IMR-90 (cell line): ENCODE measurements around the gene PPIL4.

Experiments used
- POLR2A ChIP-seq: IDR thresholded peaks from 2 replicates; pipeline ENCODE4 v1.6.1; 2012; ENCODE audit warnings: mild to moderate bottlenecking, low read depth, low read length
- RFX5 ChIP-seq: IDR thresholded peaks from 2 replicates; pipeline ENCODE4 v1.8.0; 2012; ENCODE audit warnings: low read depth, mild to moderate bottlenecking, low read length, moderate library complexity
- TF ChIP-seq, protein P1 (sequence below): conservative IDR thresholded peaks from 2 replicates; pipeline ENCODE4 v1.5.1; 2012; ENCODE audit warnings: mild to moderate bottlenecking, low read depth, low read length, improper control_type of control experiment

DNA sequence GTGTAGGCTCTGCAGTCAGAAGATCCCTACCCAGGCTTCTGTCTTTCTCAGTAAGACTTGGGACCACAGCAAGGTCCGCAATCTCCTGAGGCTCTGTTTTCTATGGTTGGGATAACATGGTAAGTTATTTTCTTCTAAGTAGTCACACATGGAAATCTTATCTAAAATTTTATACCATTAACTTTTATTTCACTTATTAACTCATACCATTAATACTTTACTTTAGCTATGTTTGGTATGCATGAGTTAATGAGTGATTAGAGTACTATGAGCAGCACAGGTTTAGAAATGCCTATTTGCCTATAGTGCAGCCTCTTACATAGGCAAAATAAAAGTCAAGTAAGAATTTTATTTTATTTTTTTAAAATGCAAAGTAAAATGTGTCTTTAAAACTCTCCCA is 47.6 kb upstream of the PPIL4 start:
- TF ChIP-seq POLR2A (no peak), RFX5 (no peak)
- TF ChIP-seq, protein P1, sequence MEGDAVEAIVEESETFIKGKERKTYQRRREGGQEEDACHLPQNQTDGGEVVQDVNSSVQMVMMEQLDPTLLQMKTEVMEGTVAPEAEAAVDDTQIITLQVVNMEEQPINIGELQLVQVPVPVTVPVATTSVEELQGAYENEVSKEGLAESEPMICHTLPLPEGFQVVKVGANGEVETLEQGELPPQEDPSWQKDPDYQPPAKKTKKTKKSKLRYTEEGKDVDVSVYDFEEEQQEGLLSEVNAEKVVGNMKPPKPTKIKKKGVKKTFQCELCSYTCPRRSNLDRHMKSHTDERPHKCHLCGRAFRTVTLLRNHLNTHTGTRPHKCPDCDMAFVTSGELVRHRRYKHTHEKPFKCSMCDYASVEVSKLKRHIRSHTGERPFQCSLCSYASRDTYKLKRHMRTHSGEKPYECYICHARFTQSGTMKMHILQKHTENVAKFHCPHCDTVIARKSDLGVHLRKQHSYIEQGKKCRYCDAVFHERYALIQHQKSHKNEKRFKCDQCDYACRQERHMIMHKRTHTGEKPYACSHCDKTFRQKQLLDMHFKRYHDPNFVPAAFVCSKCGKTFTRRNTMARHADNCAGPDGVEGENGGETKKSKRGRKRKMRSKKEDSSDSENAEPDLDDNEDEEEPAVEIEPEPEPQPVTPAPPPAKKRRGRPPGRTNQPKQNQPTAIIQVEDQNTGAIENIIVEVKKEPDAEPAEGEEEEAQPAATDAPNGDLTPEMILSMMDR: no peak
